Loucy (cell line): Measurements from ENCODE around the gene PLA2G4E.

Source experiments
- H2AFZ ChIP-seq: fragments of 200-600 bp; sonication (generic); 2 replicates; pipeline ENCODE4 v1.6.0; 2016; ENCODE audit warnings: antibody characterized with exemption, mild to moderate bottlenecking, low read length, moderate library complexity
- H3F3A ChIP-seq: fragments of 200-600 bp; 2 replicates; pipeline ENCODE4 v1.6.0; 2016; ENCODE audit warnings: antibody characterized with exemption, low read depth, mild to moderate bottlenecking
- H3K27me3 ChIP-seq: fragments of 200-600 bp; sonication (generic); 2 replicates; pipeline ENCODE4 v1.6.1; 2014; ENCODE audit warnings: low read length, mild to moderate bottlenecking; ENCODE audit not compliant: insufficient read depth, poor library complexity, severe bottlenecking
- H3K36me3 ChIP-seq: fragments of 200-600 bp; sonication (generic); 2 replicates; pipeline ENCODE4 v1.6.1; 2016; ENCODE audit warnings: low read length; ENCODE audit not compliant: insufficient read depth
- H3K4me1 ChIP-seq: fragments of 200-600 bp; sonication (generic); 2 replicates; pipeline ENCODE4 v1.5.1; 2014; ENCODE audit warnings: low read length, mild to moderate bottlenecking; ENCODE audit not compliant: insufficient read depth, poor library complexity, severe bottlenecking
- H3K4me2 ChIP-seq: fragments of 200-600 bp; sonication (generic); 2 replicates; pipeline ENCODE4 v1.6.0; 2014; ENCODE audit warnings: antibody characterized with exemption, low read length, low read depth, mild to moderate bottlenecking; ENCODE audit not compliant: poor library complexity, severe bottlenecking
- H3K4me3 ChIP-seq: fragments of 200-600 bp; sonication (generic); 2 replicates; pipeline ENCODE4 v1.5.1; 2014; ENCODE audit warnings: low read length, mild to moderate bottlenecking, mixed read lengths; ENCODE audit not compliant: poor library complexity, severe bottlenecking
- H3K79me2 ChIP-seq: fragments of 200-600 bp; sonication (generic); 2 replicates; pipeline ENCODE4 v1.6.1; 2014; ENCODE audit warnings: low read length; ENCODE audit not compliant: insufficient read depth
- H3K9ac ChIP-seq: fragments of 200-600 bp; sonication (generic); 2 replicates; pipeline ENCODE4 v1.6.0; 2014; ENCODE audit warnings: mild to moderate bottlenecking, low read depth, low read length, moderate library complexity; ENCODE audit not compliant: poor library complexity, severe bottlenecking
- H3K9me2 ChIP-seq: fragments of 200-600 bp; sonication (generic); replicated peaks from 2 replicates; pipeline ENCODE4 v1.6.1; 2016; ENCODE audit warnings: low read depth, low read length, mixed read lengths
- H3K9me3 ChIP-seq: fragments of 200-600 bp; sonication (generic); 2 replicates; pipeline ENCODE4 v1.6.1; 2014; ENCODE audit warnings: mild to moderate bottlenecking, antibody characterized with exemption, low read length, low read depth; ENCODE audit not compliant: insufficient read depth
- H4K20me1 ChIP-seq: fragments of 200-600 bp; sonication (generic); 2 replicates; pipeline ENCODE4 v1.6.0; 2014; ENCODE audit warnings: antibody characterized with exemption, low read length, mild to moderate bottlenecking; ENCODE audit not compliant: insufficient read depth, poor library complexity, severe bottlenecking
- EZH2phosphoT487 ChIP-seq: fragments of 200-600 bp; IDR thresholded peaks from 2 replicates; pipeline ENCODE4 v1.6.1; 2018; ENCODE audit warnings: antibody characterized with exemption, mild to moderate bottlenecking, moderate library complexity, borderline replicate concordance
- TF ChIP-seq, protein P1 (sequence below): fragments of 200-600 bp; sonication (generic); conservative IDR thresholded peaks from 2 replicates; pipeline ENCODE4 v1.5.1; 2014; ENCODE audit warnings: mild to moderate bottlenecking, antibody characterized with exemption, low read length

PLA2G4E gene

GRCh38 chr15:42065468-42065867 lies 44.6 kb upstream of the PLA2G4E start:
- no peaks in the 10 kb centered on the region for H3F3A ChIP-seq
- peak overlapping the region; percentile 40 for H3K4me2 ChIP-seq
- H3K36me3 ChIP-seq: no peaks in the 10 kb centered on the region
- no peaks in the 10 kb centered on the region for H3K27me3 ChIP-seq
- peaks cover 11% of the 10 kb centered on the region for H3K4me1 ChIP-seq
- TF ChIP-seq EZH2phosphoT487: no peak
- TF ChIP-seq, protein P1, sequence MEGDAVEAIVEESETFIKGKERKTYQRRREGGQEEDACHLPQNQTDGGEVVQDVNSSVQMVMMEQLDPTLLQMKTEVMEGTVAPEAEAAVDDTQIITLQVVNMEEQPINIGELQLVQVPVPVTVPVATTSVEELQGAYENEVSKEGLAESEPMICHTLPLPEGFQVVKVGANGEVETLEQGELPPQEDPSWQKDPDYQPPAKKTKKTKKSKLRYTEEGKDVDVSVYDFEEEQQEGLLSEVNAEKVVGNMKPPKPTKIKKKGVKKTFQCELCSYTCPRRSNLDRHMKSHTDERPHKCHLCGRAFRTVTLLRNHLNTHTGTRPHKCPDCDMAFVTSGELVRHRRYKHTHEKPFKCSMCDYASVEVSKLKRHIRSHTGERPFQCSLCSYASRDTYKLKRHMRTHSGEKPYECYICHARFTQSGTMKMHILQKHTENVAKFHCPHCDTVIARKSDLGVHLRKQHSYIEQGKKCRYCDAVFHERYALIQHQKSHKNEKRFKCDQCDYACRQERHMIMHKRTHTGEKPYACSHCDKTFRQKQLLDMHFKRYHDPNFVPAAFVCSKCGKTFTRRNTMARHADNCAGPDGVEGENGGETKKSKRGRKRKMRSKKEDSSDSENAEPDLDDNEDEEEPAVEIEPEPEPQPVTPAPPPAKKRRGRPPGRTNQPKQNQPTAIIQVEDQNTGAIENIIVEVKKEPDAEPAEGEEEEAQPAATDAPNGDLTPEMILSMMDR: no peak
- no peaks in the 10 kb centered on the region for H3K9me3 ChIP-seq
- peak overlapping the region; percentile 73; the same call in 1 of the 2 replicates for H2AFZ ChIP-seq
- no peaks in the 10 kb centered on the region for H3K79me2 ChIP-seq
- H3K9me2 ChIP-seq: no peaks in the 10 kb centered on the region
- H3K9ac ChIP-seq: no peak overlapping the region
- no peaks in the 10 kb centered on the region for H4K20me1 ChIP-seq
- peak overlapping the region; percentile 19 for H3K4me3 ChIP-seq

- Histone ChIP-seq H3F3A (no peaks in the 10 kb centered on the region), H3K4me2 (peak overlapping the region; percentile 40), H3K27me3 (no peaks in the 10 kb centered on the region), H3K36me3 (no peaks in the 10 kb centered on the region), H3K9me3 (no peaks in the 10 kb centered on the region), H3K9me2 (no peaks in the 10 kb centered on the region), H4K20me1 (no peaks in the 10 kb centered on the region), H3K79me2 (no peaks in the 10 kb centered on the region), H3K4me1 (peaks cover 11% of the 10 kb centered on the region), H3K9ac (no peak overlapping the region), H2AFZ (peak overlapping the region; percentile 73; the same call in 1 of the 2 replicates), H3K4me3 (peak overlapping the region; percentile 19)
- TF ChIP-seq, protein P1: no peak
- no peak for TF ChIP-seq EZH2phosphoT487
These were observed 44.2 kb upstream of the PLA2G4E start for GRCh38 chr15:42065033-42065432.

GRCh38 chr15:42064271-42064670 lies 43.4 kb upstream of the PLA2G4E start:
- Histone ChIP-seq H3K4me3 (no peak overlapping the region), H3K4me2 (no peak overlapping the region), H3K9ac (no peak overlapping the region), H2AFZ (no peak overlapping the region), H3K79me2 (no peaks in the 10 kb centered on the region), H3K27me3 (no peaks in the 10 kb centered on the region), H3K9me3 (no peaks in the 10 kb centered on the region), H4K20me1 (no peaks in the 10 kb centered on the region), H3F3A (no peaks in the 10 kb centered on the region), H3K36me3 (no peaks in the 10 kb centered on the region), H3K9me2 (no peaks in the 10 kb centered on the region), H3K4me1 (peaks cover 11% of the 10 kb centered on the region)
- TF ChIP-seq, protein P1: no peak
- no peak for TF ChIP-seq EZH2phosphoT487
